ENCODE measurements around the gene NAT9.

The NAT9 gene

DNA sequence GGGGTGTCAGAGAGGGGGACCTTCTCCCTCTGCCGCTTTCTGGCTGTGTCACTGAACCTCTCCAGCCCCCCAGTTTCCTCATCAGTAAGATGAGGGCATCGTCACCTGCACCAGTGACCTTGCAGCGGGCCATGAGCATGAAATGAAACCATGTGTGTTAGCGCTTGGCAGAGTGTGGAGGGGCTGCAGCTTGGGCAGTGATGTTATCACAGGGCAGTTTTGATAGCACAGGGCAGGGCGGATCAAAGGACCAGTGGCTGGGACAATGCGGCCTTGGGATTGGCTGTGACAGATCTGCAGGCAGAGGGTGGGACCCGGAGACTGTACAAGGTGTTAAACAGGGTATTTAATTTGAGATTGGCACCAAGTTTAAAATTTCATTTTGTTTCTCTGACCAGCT lies 38.9 kb upstream of the NAT9 start:
- no peaks in the 10 kb centered on the region for H4K20me1 ChIP-seq (ENCODE audit: insufficient read depth, low read length)
- no peak overlapping the region for H3K4me3 ChIP-seq (ENCODE audit: low read depth, low read length, poor library complexity, severe bottlenecking)
- no peaks in the 10 kb centered on the region for H3K27me3 ChIP-seq (ENCODE audit: insufficient read depth, low read length)
- 0 out of 2 replicates have a peak, but pooled peaks cover 3% of the 10 kb centered on the region for H3K36me3 ChIP-seq (ENCODE audit: insufficient read depth, low read length)
- H3K79me2 ChIP-seq (ENCODE audit: insufficient read depth, low read length): no peaks in the 10 kb centered on the region
- H3K4me2 ChIP-seq (ENCODE audit: low read length): no peak overlapping the region
- H3K9ac ChIP-seq (ENCODE audit: low read length): no peak overlapping the region
- no peak overlapping the region for H2AFZ ChIP-seq (ENCODE audit: low read length)
- H3K9me3 ChIP-seq (ENCODE audit: low read length): no peaks in the 10 kb centered on the region
- no peaks in the 10 kb centered on the region for H3K9me2 ChIP-seq (ENCODE audit: low read depth, low read length)
- H3K27ac ChIP-seq (ENCODE audit: low read depth, low read length, poor library complexity, severe bottlenecking): no peak overlapping the region
- TF ChIP-seq CTCF (IDR thresholded peaks at IDR 0.05; ENCODE audit: low read length) (no peak), EZH2 (IDR thresholded peaks at IDR 0.05; ENCODE audit: borderline replicate concordance, low read length) (no peak)
- H3K4me1 ChIP-seq (ENCODE audit: insufficient read depth, low read length, severe bottlenecking): no peaks in the 10 kb centered on the region
- no peaks in the 10 kb centered on the region for H3F3A ChIP-seq (ENCODE audit: insufficient read depth, low read length)

- H3K27ac ChIP-seq (ENCODE audit: low read depth, low read length, poor library complexity, severe bottlenecking): no peak overlapping the region
- H3K9me2 ChIP-seq (ENCODE audit: low read depth, low read length): no peaks in the 10 kb centered on the region
- H4K20me1 ChIP-seq (ENCODE audit: insufficient read depth, low read length): no peaks in the 10 kb centered on the region
- H3K9me3 ChIP-seq (ENCODE audit: low read length): no peaks in the 10 kb centered on the region
- H2AFZ ChIP-seq (ENCODE audit: low read length): no peak overlapping the region
- H3K36me3 ChIP-seq (ENCODE audit: insufficient read depth, low read length): no peaks in the 10 kb centered on the region
- no peaks in the 10 kb centered on the region for H3K79me2 ChIP-seq (ENCODE audit: insufficient read depth, low read length)
- no peak overlapping the region for H3K4me3 ChIP-seq (ENCODE audit: low read depth, low read length, poor library complexity, severe bottlenecking)
- no peaks in the 10 kb centered on the region for H3K4me1 ChIP-seq (ENCODE audit: insufficient read depth, low read length, severe bottlenecking)
- no peak overlapping the region for H3K4me2 ChIP-seq (ENCODE audit: low read length)
- no peaks in the 10 kb centered on the region for H3F3A ChIP-seq (ENCODE audit: insufficient read depth, low read length)
- no peaks in the 10 kb centered on the region for H3K27me3 ChIP-seq (ENCODE audit: insufficient read depth, low read length)
- no peak overlapping the region for H3K9ac ChIP-seq (ENCODE audit: low read length)
- no peak for TF ChIP-seq EZH2 (IDR thresholded peaks at IDR 0.05; ENCODE audit: borderline replicate concordance, low read length)
- TF ChIP-seq CTCF (IDR thresholded peaks at IDR 0.05; ENCODE audit: low read length): no peak
Observed at GRCh38 chr17:74814453-74814852, 38.3 kb upstream of the NAT9 start.

- Histone ChIP-seq H3K9me2 (ENCODE audit: low read depth, low read length) (no peaks in the 10 kb centered on the region), H3K4me3 (ENCODE audit: low read depth, low read length, poor library complexity, severe bottlenecking) (no peak overlapping the region), H2AFZ (ENCODE audit: low read length) (no peak overlapping the region), H3K9me3 (ENCODE audit: low read length) (no peaks in the 10 kb centered on the region), H3F3A (ENCODE audit: insufficient read depth, low read length) (no peaks in the 10 kb centered on the region), H3K4me1 (ENCODE audit: insufficient read depth, low read length, severe bottlenecking) (no peaks in the 10 kb centered on the region), H3K36me3 (ENCODE audit: insufficient read depth, low read length) (no peaks in the 10 kb centered on the region), H3K27ac (ENCODE audit: low read depth, low read length, poor library complexity, severe bottlenecking) (no peak overlapping the region), H3K79me2 (ENCODE audit: insufficient read depth, low read length) (no peaks in the 10 kb centered on the region), H3K9ac (ENCODE audit: low read length) (no peak overlapping the region), H4K20me1 (ENCODE audit: insufficient read depth, low read length) (no peaks in the 10 kb centered on the region), H3K4me2 (ENCODE audit: low read length) (no peak overlapping the region), H3K27me3 (ENCODE audit: insufficient read depth, low read length) (no peaks in the 10 kb centered on the region)
- TF ChIP-seq EZH2 (IDR thresholded peaks at IDR 0.05; ENCODE audit: borderline replicate concordance, low read length): no peak
- no peak for TF ChIP-seq CTCF (IDR thresholded peaks at IDR 0.05; ENCODE audit: low read length)
Observed at GRCh38 chr17:74812109-74813009, 36.2 kb upstream of the NAT9 start.

Data from OCI-LY1 (cell line).